Measurements from ENCODE around the gene FKRP. TPM values are rescaled to one million over a fixed set of nuclear protein-coding genes. Genes with fewer than 3 reads are reported as not detected.
"Not testable (repeated sequence)": the region's sequence is repeated elsewhere in the genome, so short reads cannot be mapped to it uniquely, and the experiment has no call there.

FKRP gene
- total RNA-seq = 16.3 TPM

- DNase-seq (ENCODE audit: low spot score) = no peak
Observed at GRCh38 chr19:46745521-46746280, at the start of gene FKRP. Gene FKRP (plus strand): TSS chr19:46746057. CDS start chr19:46755451, 9,394 bp downstream.

- no peak for DNase-seq (ENCODE audit: low spot score)
Observed at GRCh38 chr19:46696866-46697203, 49.0 kb upstream of the FKRP start.

GRCh38 chr19:46697204-46697960 is 48.5 kb upstream of the FKRP start:
- DNase-seq (ENCODE audit: low spot score) = peak; percentile 86

- DNase-seq (ENCODE audit: low spot score) = no peak
Observed at GRCh38 chr19:46698395-46699321, 47.2 kb upstream of the FKRP start.

GRCh38 chr19:46700704-46701103 is 45.2 kb upstream of the FKRP start:
- DNase-seq (ENCODE audit: low spot score) = no peak

GRCh38 chr19:46704379-46705076 is 41.3 kb upstream of the FKRP start:
- DNase-seq (ENCODE audit: low spot score) = peak; percentile 72

- no peak for DNase-seq (ENCODE audit: low spot score)
Observed at GRCh38 chr19:46710687-46711086, 35.2 kb upstream of the FKRP start.

GRCh38 chr19:46712768-46713338 is 33.0 kb upstream of the FKRP start:
- not testable (repeated sequence) for DNase-seq (ENCODE audit: low spot score)

GRCh38 chr19:46713781-46714443 is 31.9 kb upstream of the FKRP start:
- DNase-seq (ENCODE audit: low spot score) = peak; percentile 93

GRCh38 chr19:46714444-46715106 is 31.3 kb upstream of the FKRP start:
- DNase-seq (ENCODE audit: low spot score) = no peak

GRCh38 chr19:46715620-46715974 is 30.3 kb upstream of the FKRP start:
- no peak for DNase-seq (ENCODE audit: low spot score)

- no peak for DNase-seq (ENCODE audit: low spot score)
Observed at GRCh38 chr19:46715975-46716671, 29.7 kb upstream of the FKRP start.

- DNase-seq (ENCODE audit: low spot score) = no peak
Observed at GRCh38 chr19:46716672-46717033, 29.2 kb upstream of the FKRP start.

- DNase-seq (ENCODE audit: low spot score) = peak; percentile 91
Observed at GRCh38 chr19:46717034-46717715, 28.7 kb upstream of the FKRP start, which contains the start of gene PRKD2. Gene PRKD2 (minus strand): TSS chr19:46717114. CDS start chr19:46716370, 744 bp downstream.

- DNase-seq (ENCODE audit: low spot score) = no peak
Observed at GRCh38 chr19:46717716-46718143, 28.1 kb upstream of the FKRP start.

GRCh38 chr19:46718157-46718933 is 27.5 kb upstream of the FKRP start:
- DNase-seq (ENCODE audit: low spot score) = no peak

GRCh38 chr19:46718934-46719622 is 26.8 kb upstream of the FKRP start:
- no peak for DNase-seq (ENCODE audit: low spot score)
